Liver (tissue), 9 donors: ENCODE measurements around the gene ADGRF5. TPM values are rescaled to one million over a fixed set of nuclear protein-coding genes. Genes with fewer than 3 reads are reported as not detected.

Experiments used
- DNase-seq: peaks from one replicate; pipeline ENCODE4 v3.0.0-alpha.2; 2017; ENCODE audit warnings: low spot score
- H3K27ac ChIP-seq, 2 donors: one replicate each; pipeline ENCODE4 v1.7.0; 2013; ENCODE audit warnings: inconsistent platforms in 2 of 2, low read length in 2 of 2, control low read depth in 1 of 2, low read depth in 1 of 2, mild to moderate bottlenecking in 1 of 2
- H3K27me3 ChIP-seq, 4 donors: one replicate each; pipeline versions ENCODE4 v1.6.1 to v1.7.0; 2013; ENCODE audit warnings: low read length in 3 of 4, inconsistent platforms in 1 of 4, mild to moderate bottlenecking in 1 of 4, moderate library complexity in 1 of 4; ENCODE audit not compliant: control insufficient read depth in 4 of 4, insufficient read depth in 4 of 4
- H3K36me3 ChIP-seq, 4 donors: one replicate each; pipeline versions ENCODE4 v1.6.1 to v1.7.0; 2013; ENCODE audit warnings: low read length in 3 of 4, mild to moderate bottlenecking in 3 of 4, low read depth in 1 of 4, moderate library complexity in 1 of 4; ENCODE audit not compliant: control insufficient read depth in 4 of 4, insufficient read depth in 3 of 4
- H3K4me1 ChIP-seq, 4 donors: one replicate each; pipeline versions ENCODE4 v1.6.1 to v1.7.0; 2013; ENCODE audit warnings: low read length in 3 of 4, mild to moderate bottlenecking in 3 of 4, moderate library complexity in 1 of 4; ENCODE audit not compliant: control insufficient read depth in 4 of 4, insufficient read depth in 4 of 4
- H3K4me3 ChIP-seq, 3 donors: one replicate each; pipeline versions ENCODE4 v1.6.1 to v1.7.0; 2013; ENCODE audit warnings: low read length in 3 of 3, control low read depth in 1 of 3, low read depth in 1 of 3, mild to moderate bottlenecking in 1 of 3
- H3K9ac ChIP-seq, 2 donors: one replicate each; pipeline ENCODE4 v1.7.0; 2013; ENCODE audit warnings: low read length in 2 of 2, mild to moderate bottlenecking in 2 of 2, moderate library complexity in 2 of 2, control low read depth in 1 of 2, low read depth in 1 of 2
- H3K9me3 ChIP-seq, 4 donors: one replicate each; pipeline versions ENCODE4 v1.6.1 to v1.7.0; 2013; ENCODE audit warnings: low read length in 3 of 4; ENCODE audit not compliant: control insufficient read depth in 4 of 4
- ATF3 ChIP-seq: IDR thresholded peaks from 2 replicates; pipeline ENCODE4 v1.6.1; 2016; ENCODE audit warnings: antibody characterized with exemption
- CTCF ChIP-seq: fragments of 150-350 bp; IDR thresholded peaks from 2 replicates; pipeline ENCODE4 v1.5.1; 2017; ENCODE audit warnings: improper control_type of control experiment, low read depth, low read length; ENCODE audit not compliant: missing input control
- FOXA1 ChIP-seq: IDR thresholded peaks from 2 replicates; pipeline ENCODE4 v1.6.1; 2016; ENCODE audit warnings: antibody characterized with exemption
- FOXA2 ChIP-seq: IDR thresholded peaks from 2 replicates; pipeline ENCODE4 v1.6.1; 2016; ENCODE audit warnings: antibody characterized with exemption
- GABPA ChIP-seq, 2 donors: IDR thresholded peaks in 1 of 2; conservative IDR thresholded peaks in 1 of 2; 2 replicates each; pipeline ENCODE4 v1.6.1; 2016; ENCODE audit warnings: antibody characterized with exemption in 2 of 2, mild to moderate bottlenecking in 1 of 2, moderate library complexity in 1 of 2
- HNF4G ChIP-seq: IDR thresholded peaks from 2 replicates; pipeline ENCODE4 v1.6.1; 2016; ENCODE audit warnings: antibody characterized with exemption
- JUND ChIP-seq, 2 donors: IDR thresholded peaks; 2 replicates each; pipeline ENCODE4 v1.6.1; 2016; ENCODE audit warnings: antibody characterized with exemption in 2 of 2
- NR2F2 ChIP-seq: IDR thresholded peaks from 2 replicates; pipeline ENCODE4 v1.6.1; 2016; ENCODE audit warnings: antibody characterized with exemption
- RXRA ChIP-seq, 2 donors: IDR thresholded peaks; 2 replicates each; pipeline ENCODE4 v1.6.1; 2017 to 2018; ENCODE audit warnings: antibody characterized with exemption in 2 of 2, mild to moderate bottlenecking in 1 of 2
- TAF1 ChIP-seq: conservative IDR thresholded peaks from 2 replicates; pipeline ENCODE4 v1.6.1; 2016; ENCODE audit warnings: antibody characterized with exemption, mild to moderate bottlenecking
- YY1 ChIP-seq: IDR thresholded peaks from 2 replicates; pipeline ENCODE4 v1.6.1; 2016; ENCODE audit warnings: antibody characterized with exemption, mild to moderate bottlenecking
- ZBTB33 ChIP-seq: IDR thresholded peaks from 2 replicates; pipeline ENCODE4 v1.6.1; 2016; ENCODE audit warnings: antibody characterized with exemption
- WGBS: extraction: QIAGEN DNeasy Blood & Tissue Kit; methylation state at CpG from one replicate; pipeline ENCODE4 v1.1.7; 2013; 5-methylcytosine and 5-hydroxymethylcytosine counted together
- polyA plus RNA-seq, 2 donors: library from polyadenylated mRNA; stranded (reverse) in 1 of 2; unstranded in 1 of 2; fragments of 200-250 nt in 1 of 2; fragments of >200 nt in 1 of 2; fragmentation: Nextera tagmentation in 1 of 2; extraction: Ambion mirVana in 1 of 2; gene quantifications; one replicate each; pipeline versions ENCODE4 v1.2.1 to v1.2.3, GENCODE V29; 2013 to 2015
- total RNA-seq, 2 donors: library from RNA; depleted of rRNA; stranded (reverse); fragments of >200 nt; gene quantifications; one replicate each; pipeline ENCODE4 v1.2.3, GENCODE V29; 2014
- donor health status: healthy.
- donor health status: healthy.
- donor health status: healthy.
- donor health status: healthy.
- donor health status: healthy.

Gene ADGRF5
- total and polyA plus RNA-seq, 4 donors, result 4.9 to 19.9 (median 7.4) TPM

DNA sequence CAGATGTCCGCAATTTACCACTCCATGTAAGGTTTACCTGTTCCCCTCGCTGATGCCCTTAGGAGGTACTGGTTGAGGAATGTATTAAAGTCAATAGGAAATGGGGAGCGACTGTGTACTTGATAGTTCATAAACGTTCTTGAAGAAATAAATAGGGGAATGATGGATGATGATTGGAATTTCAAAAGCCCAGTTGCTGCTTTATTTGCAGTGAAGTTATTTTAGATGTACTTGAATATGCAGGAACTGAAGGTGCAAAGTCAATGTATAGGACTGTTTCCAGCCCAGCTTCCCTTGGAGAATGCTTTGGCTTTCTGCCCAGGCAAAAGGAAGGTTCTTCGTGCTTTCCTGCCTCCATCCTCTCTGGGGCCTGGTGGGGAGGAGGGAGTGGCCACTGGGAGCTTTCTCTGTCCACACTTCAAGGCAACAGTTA is 19.8 kb downstream of the ADGRF5 start:
- Histone ChIP-seq H3K4me1 (no peaks in the 10 kb centered on the region), H3K27ac (no peak overlapping the region), H3K27me3 (peaks cover 0 to 5% (median 1%) of the 10 kb centered on the region in 4 donors), H3K36me3 (no peaks in the 10 kb centered on the region), H3K9ac (no peak overlapping the region), H3K4me3 (no peak overlapping the region), H3K9me3 (no peaks in the 10 kb centered on the region)
- no peak for DNase-seq
- TF ChIP-seq JUND (IDR thresholded peaks at IDR 0.05), result no peak
- TF ChIP-seq YY1, result no peak
- no peak for TF ChIP-seq FOXA2
- TF ChIP-seq HNF4G, result no peak
- TF ChIP-seq ATF3, result no peak
- no peak for TF ChIP-seq FOXA1
- 62% methylated on average over 5 of the region's 5 CpGs for WGBS

DNA sequence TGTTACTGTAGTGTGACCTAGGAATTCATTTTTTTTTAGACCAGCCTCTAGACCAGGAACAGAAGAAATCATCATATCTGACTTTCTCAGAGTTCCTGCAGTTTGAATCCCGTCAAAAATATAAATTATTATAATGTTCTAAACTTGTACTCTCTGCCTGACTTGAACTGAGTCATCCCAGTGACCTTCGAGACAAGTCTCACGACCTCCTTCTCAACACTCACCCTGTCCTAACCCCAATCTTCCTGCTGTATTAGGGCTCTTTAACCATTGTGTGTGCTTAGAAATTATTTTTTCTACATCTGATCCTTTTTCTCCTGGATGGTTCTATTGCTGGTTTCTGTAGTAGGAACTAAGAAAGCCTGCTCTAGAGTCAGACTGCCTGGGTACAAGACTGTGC is 21.5 kb downstream of the ADGRF5 start:
- no peak for TF ChIP-seq JUND (IDR thresholded peaks at IDR 0.05)
- TF ChIP-seq TAF1, result no peak
- peak; percentile 78 for TF ChIP-seq NR2F2
- no peak for TF ChIP-seq GABPA (IDR thresholded peaks at IDR 0.05 in 1 of 2, conservative IDR thresholded peaks at IDR 0.05 in 1 of 2)
- TF ChIP-seq CTCF, result no peak
- no peak for TF ChIP-seq HNF4G
- TF ChIP-seq RXRA (IDR thresholded peaks at IDR 0.05), result no peak
- TF ChIP-seq ZBTB33, result no peak

GRCh38 chr6:46899659-46900058 is 22.1 kb downstream of the ADGRF5 start:
- Histone ChIP-seq H3K4me1 (no peaks in the 10 kb centered on the region), H3K27me3 (peaks cover 0 to 5% (median 1%) of the 10 kb centered on the region in 4 donors), H3K9me3 (no peaks in the 10 kb centered on the region), H3K36me3 (no peaks in the 10 kb centered on the region), H3K4me3 (no peak overlapping the region), H3K9ac (no peak overlapping the region), H3K27ac (no peak overlapping the region)
- TF ChIP-seq HNF4G, result no peak
- 79% methylated on average over 4 of the region's 4 CpGs for WGBS
- DNase-seq, result no peak

More for the DNA sequence above, 21.5 kb downstream of the ADGRF5 start:
- Histone ChIP-seq H3K4me3 (no peak overlapping the region), H3K27ac (no peak overlapping the region), H3K36me3 (no peaks in the 10 kb centered on the region), H3K9ac (no peak overlapping the region), H3K4me1 (no peaks in the 10 kb centered on the region), H3K27me3 (peaks cover 0 to 5% (median 1%) of the 10 kb centered on the region in 4 donors), H3K9me3 (no peaks in the 10 kb centered on the region)
- 44% methylated on average over 3 of the region's 3 CpGs for WGBS
- DNase-seq, result no peak
